Neuronal stem cell (in vitro differentiated cells): ENCODE data around the gene GPR87.

Source experiments
- DNase-seq: peaks from one replicate; pipeline ENCODE4 v3.0.0-alpha.2; 2013; ENCODE audit warnings: low spot score
- H2AFZ ChIP-seq: one replicate; pipeline ENCODE4 v1.6.1; 2013; ENCODE audit warnings: mild to moderate bottlenecking, low read length, inconsistent platforms
- H2AK5ac ChIP-seq: 2 replicates; pipeline ENCODE4 v1.6.1; 2013; ENCODE audit warnings: low read depth, mild to moderate bottlenecking, inconsistent platforms, low read length, moderate library complexity, mixed read lengths
- H2BK120ac ChIP-seq: 2 replicates; pipeline ENCODE4 v1.6.1; 2013; ENCODE audit warnings: low read depth, mild to moderate bottlenecking, inconsistent platforms, low read length, moderate library complexity, mixed read lengths
- H2BK12ac ChIP-seq: one replicate; pipeline ENCODE4 v1.6.1; 2013; ENCODE audit warnings: low read length, inconsistent platforms
- H2BK15ac ChIP-seq: 2 replicates; pipeline ENCODE4 v1.6.1; 2013; ENCODE audit warnings: mild to moderate bottlenecking, low read length, inconsistent platforms, mixed read lengths
- H2BK5ac ChIP-seq: one replicate; pipeline ENCODE4 v1.6.1; 2013; ENCODE audit warnings: inconsistent platforms, mild to moderate bottlenecking, low read length, moderate library complexity
- H3K14ac ChIP-seq: one replicate; pipeline ENCODE4 v1.6.1; 2013; ENCODE audit warnings: low read length, inconsistent platforms
- H3K18ac ChIP-seq: 2 replicates; pipeline ENCODE4 v1.6.1; 2013; ENCODE audit warnings: low read length, inconsistent platforms
- H3K23ac ChIP-seq: 2 replicates; pipeline ENCODE4 v1.6.1; 2013; ENCODE audit warnings: low read depth, mild to moderate bottlenecking, mixed read lengths, low read length, inconsistent platforms; ENCODE audit not compliant: poor library complexity
- H3K27ac ChIP-seq: replicated peaks from 3 replicates; pipeline ENCODE4 v1.5.1; 2013; ENCODE audit warnings: low read length, inconsistent platforms
- H3K27me3 ChIP-seq, 3 experiments: 2 replicates each; pipeline ENCODE4 v1.6.1; 2013; ENCODE audit warnings: low read length in 3 of 3, mild to moderate bottlenecking in 2 of 3, inconsistent platforms in 1 of 3, low read depth in 1 of 3, mixed read lengths in 1 of 3, moderate library complexity in 1 of 3; ENCODE audit not compliant: control insufficient read depth in 3 of 3, insufficient read depth in 3 of 3
- H3K36me3 ChIP-seq, 2 donors: replicated peaks in 1 of 2; 2 replicates each; pipeline ENCODE4 v1.6.1; 2013; ENCODE audit warnings: low read length in 2 of 2; ENCODE audit not compliant: control insufficient read depth in 2 of 2, insufficient read depth in 2 of 2
- H3K4ac ChIP-seq: 2 replicates; pipeline ENCODE4 v1.6.1; 2013; ENCODE audit warnings: inconsistent platforms, mild to moderate bottlenecking, low read length, moderate library complexity
- H3K4me1 ChIP-seq, 2 donors: 1 replicate in 1 of 2; 2 replicates in 1 of 2; pipeline ENCODE4 v1.6.1; 2013; ENCODE audit warnings: low read length in 2 of 2, low read depth in 1 of 2; ENCODE audit not compliant: control insufficient read depth in 2 of 2, insufficient read depth in 1 of 2
- H3K4me2 ChIP-seq: one replicate; pipeline ENCODE4 v1.6.1; 2013; ENCODE audit warnings: mild to moderate bottlenecking, low read length, inconsistent platforms; ENCODE audit not compliant: insufficient read depth, poor library complexity, severe bottlenecking
- H3K4me3 ChIP-seq, 2 donors: 2 replicates each; pipeline ENCODE4 v1.5.1; 2013; ENCODE audit warnings: low read length in 2 of 2, mild to moderate bottlenecking in 2 of 2, inconsistent platforms in 1 of 2, moderate library complexity in 1 of 2
- H3K79me1 ChIP-seq: one replicate; pipeline ENCODE4 v1.6.1; 2013; ENCODE audit warnings: low read depth, mild to moderate bottlenecking, inconsistent platforms, low read length, moderate library complexity
- H3K9ac ChIP-seq: one replicate; pipeline ENCODE4 v1.6.1; 2013; ENCODE audit warnings: mild to moderate bottlenecking, low read depth, low read length, inconsistent platforms; ENCODE audit not compliant: poor library complexity
- H3K9me3 ChIP-seq, 2 donors: replicated peaks in 1 of 2; 2 replicates each; pipeline versions ENCODE3 to v1.6.1; 2013; ENCODE audit warnings: low read length in 2 of 2, mild to moderate bottlenecking in 2 of 2, inconsistent platforms in 1 of 2, low read depth in 1 of 2, mixed read lengths in 1 of 2, moderate library complexity in 1 of 2; ENCODE audit not compliant: control insufficient read depth in 2 of 2, insufficient read depth in 1 of 2
- H4K8ac ChIP-seq: one replicate; pipeline ENCODE4 v1.6.1; 2013; ENCODE audit warnings: low read depth, mild to moderate bottlenecking, inconsistent platforms, low read length, moderate library complexity
- H4K91ac ChIP-seq: one replicate; pipeline ENCODE4 v1.6.1; 2013; ENCODE audit warnings: low read length, low read depth, mild to moderate bottlenecking, inconsistent platforms; ENCODE audit not compliant: poor library complexity
- WGBS, 2 donors: extraction: QIAGEN DNeasy Blood & Tissue Kit; methylation state at CpG; one replicate each; pipeline ENCODE4 v1.1.7; 2013; ENCODE audit warnings: missing lambda C conversion rate in 2 of 2, mixed read lengths in 1 of 2; ENCODE audit not compliant: insufficient read length in 2 of 2, insufficient replicate concordance in 1 of 2; ENCODE audit errors: extremely low coverage in 2 of 2; 5-methylcytosine and 5-hydroxymethylcytosine counted together

The GPR87 gene

GRCh38 chr3:151322511-151322910 lies 5.9 kb upstream of the GPR87 start:
- Histone ChIP-seq H2BK12ac (no peak overlapping the region), H3K36me3 (no peaks in the 10 kb centered on the region), H4K8ac (no peak overlapping the region), H3K4me3 (no peak overlapping the region), H3K4ac (no peak overlapping the region), H2AK5ac (no peak overlapping the region), H3K9me3 (no peaks in the 10 kb centered on the region), H3K9ac (no peak overlapping the region), H3K23ac (no peak overlapping the region), H2AFZ (no peak overlapping the region), H3K18ac (no peak overlapping the region), H2BK120ac (no peak overlapping the region), H3K27me3 (no peaks in the 10 kb centered on the region), H3K4me1 (no peaks in the 10 kb centered on the region), H3K4me2 (no peak overlapping the region), H2BK15ac (no peak overlapping the region), H3K27ac (no peak overlapping the region), H3K14ac (no peak overlapping the region), H3K79me1 (no peaks in the 10 kb centered on the region), H2BK5ac (no peak overlapping the region), H4K91ac (no peak overlapping the region)
- no CpG with 5 or more reads among the region's 1 CpG for WGBS, 2 donors
- no peak for DNase-seq

GRCh38 chr3:151321526-151321925 lies 4.9 kb upstream of the GPR87 start:
- H3K27me3 ChIP-seq: no peaks in the 10 kb centered on the region
- DNase-seq: no peak
- no peak overlapping the region for H4K91ac ChIP-seq
- H3K4me3 ChIP-seq: no peak overlapping the region
- no peaks in the 10 kb centered on the region for H3K4me1 ChIP-seq
- no peak overlapping the region for H3K4me2 ChIP-seq
- H3K23ac ChIP-seq: no peak overlapping the region
- no peak overlapping the region for H3K9ac ChIP-seq
- no peaks in the 10 kb centered on the region for H3K79me1 ChIP-seq
- no peak overlapping the region for H2BK12ac ChIP-seq
- no CpG with 5 or more reads among the region's 1 CpG for WGBS, 2 donors
- no peak overlapping the region for H3K14ac ChIP-seq
- no peak overlapping the region for H2AK5ac ChIP-seq
- H3K36me3 ChIP-seq: no peaks in the 10 kb centered on the region
- no peak overlapping the region for H4K8ac ChIP-seq
- no peak overlapping the region for H2BK15ac ChIP-seq
- H2BK5ac ChIP-seq: no peak overlapping the region
- no peak overlapping the region for H3K18ac ChIP-seq
- no peak overlapping the region for H3K4ac ChIP-seq
- no peak overlapping the region for H2BK120ac ChIP-seq
- no peak overlapping the region for H3K27ac ChIP-seq
- no peaks in the 10 kb centered on the region for H3K9me3 ChIP-seq
- no peak overlapping the region for H2AFZ ChIP-seq

- no peak for DNase-seq
- no peak overlapping the region for H3K27ac ChIP-seq
- H3K27me3 ChIP-seq: no peaks in the 10 kb centered on the region
- H3K18ac ChIP-seq: no peak overlapping the region
- H4K91ac ChIP-seq: no peak overlapping the region
- no peaks in the 10 kb centered on the region for H3K79me1 ChIP-seq
- no peak overlapping the region for H3K4me2 ChIP-seq
- H3K4ac ChIP-seq: no peak overlapping the region
- H3K4me3 ChIP-seq: no peak overlapping the region
- no peaks in the 10 kb centered on the region for H3K36me3 ChIP-seq
- no peak overlapping the region for H2BK120ac ChIP-seq
- no CpG with 5 or more reads among the region's 2 CpGs for WGBS, 2 donors
- H2BK5ac ChIP-seq: no peak overlapping the region
- H3K9ac ChIP-seq: no peak overlapping the region
- H3K4me1 ChIP-seq: no peaks in the 10 kb centered on the region
- H4K8ac ChIP-seq: no peak overlapping the region
- H2BK12ac ChIP-seq: no peak overlapping the region
- no peak overlapping the region for H2AK5ac ChIP-seq
- no peak overlapping the region for H2BK15ac ChIP-seq
- no peak overlapping the region for H2AFZ ChIP-seq
- H3K23ac ChIP-seq: no peak overlapping the region
- no peaks in the 10 kb centered on the region for H3K9me3 ChIP-seq
- H3K14ac ChIP-seq: no peak overlapping the region
These were observed 3.5 kb upstream of the GPR87 start for GRCh38 chr3:151320131-151320530.

GRCh38 chr3:151319628-151320027 lies 3.0 kb upstream of the GPR87 start:
- Histone ChIP-seq H2BK5ac (no peak overlapping the region), H3K4me3 (no peak overlapping the region), H3K36me3 (no peaks in the 10 kb centered on the region), H2BK120ac (no peak overlapping the region), H3K23ac (no peak overlapping the region), H4K8ac (no peak overlapping the region), H2AK5ac (no peak overlapping the region), H3K4me1 (no peaks in the 10 kb centered on the region), H3K18ac (no peak overlapping the region), H3K27ac (no peak overlapping the region), H2AFZ (no peak overlapping the region), H3K4me2 (no peak overlapping the region), H4K91ac (no peak overlapping the region), H3K9me3 (no peaks in the 10 kb centered on the region), H3K4ac (no peak overlapping the region), H3K14ac (no peak overlapping the region), H3K27me3 (no peaks in the 10 kb centered on the region), H3K9ac (no peak overlapping the region), H2BK15ac (no peak overlapping the region), H3K79me1 (no peaks in the 10 kb centered on the region), H2BK12ac (no peak overlapping the region)
- WGBS, 2 donors: no CpG with 5 or more reads among the region's 4 CpGs
- no peak for DNase-seq
